GM12875 (cell line): ENCODE data around the gene THSD7A.

Experiments used
- H3K4me3 ChIP-seq: one replicate; pipeline ENCODE4 v1.5.1; 2011; ENCODE audit warnings: low read depth, low read length, control low read depth
- CTCF ChIP-seq: IDR thresholded peaks from 2 replicates; pipeline ENCODE4 v1.5.1; 2011; ENCODE audit warnings: low read depth, mild to moderate bottlenecking, control low read depth, inconsistent platforms, low read length, moderate library complexity, borderline replicate concordance; ENCODE audit not compliant: insufficient read depth

THSD7A gene

DNA sequence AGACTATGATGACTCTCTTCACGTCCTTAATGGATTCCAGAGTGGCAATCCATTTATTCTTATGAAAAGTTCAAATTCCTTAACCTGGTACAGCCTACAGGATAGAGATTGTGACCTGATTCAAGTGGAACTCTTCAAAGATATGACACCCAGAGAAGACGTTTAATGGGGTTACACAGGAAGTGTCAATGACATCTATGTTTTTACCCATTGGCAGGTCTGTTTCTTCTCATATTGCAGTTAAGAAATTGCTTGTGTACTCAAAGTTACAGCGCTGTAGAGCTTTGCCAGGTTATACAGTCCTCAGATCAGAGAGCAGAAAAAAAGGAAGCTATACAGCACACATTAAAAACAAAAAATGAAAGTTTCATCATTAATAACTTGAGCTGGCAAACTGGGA, 367.4 kb downstream of the THSD7A start:
- H3K4me3 ChIP-seq, result no peak overlapping the region
- TF ChIP-seq CTCF, result no peak

DNA sequence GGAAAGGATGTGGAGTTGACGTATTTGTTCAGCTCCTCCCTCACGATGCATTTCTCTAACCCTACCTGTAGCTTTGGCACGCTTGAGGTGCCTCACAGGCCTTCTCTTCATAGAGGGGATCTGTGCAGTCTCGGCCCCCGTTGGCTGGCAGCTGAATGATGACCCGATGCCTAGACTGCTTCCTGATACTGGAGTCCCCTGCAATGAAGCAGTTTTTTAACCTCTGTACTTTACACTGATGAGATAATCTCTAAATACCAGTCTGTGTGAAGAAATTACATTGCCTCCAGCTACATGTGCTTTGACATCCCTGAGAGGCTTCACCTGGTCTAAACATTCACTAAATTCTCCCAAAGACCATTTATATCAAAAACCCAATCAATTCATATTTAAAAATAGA, 370.1 kb downstream of the THSD7A start:
- H3K4me3 ChIP-seq, result no peak overlapping the region
- no peak for TF ChIP-seq CTCF

- no peak overlapping the region for H3K4me3 ChIP-seq
- no peak for TF ChIP-seq CTCF
Observed at GRCh38 chr7:11458736-11459483, 373.1 kb downstream of the THSD7A start.

- no peak overlapping the region for H3K4me3 ChIP-seq
- TF ChIP-seq CTCF, result no peak
Observed at GRCh38 chr7:11457419-11457818, 374.6 kb downstream of the THSD7A start.

DNA sequence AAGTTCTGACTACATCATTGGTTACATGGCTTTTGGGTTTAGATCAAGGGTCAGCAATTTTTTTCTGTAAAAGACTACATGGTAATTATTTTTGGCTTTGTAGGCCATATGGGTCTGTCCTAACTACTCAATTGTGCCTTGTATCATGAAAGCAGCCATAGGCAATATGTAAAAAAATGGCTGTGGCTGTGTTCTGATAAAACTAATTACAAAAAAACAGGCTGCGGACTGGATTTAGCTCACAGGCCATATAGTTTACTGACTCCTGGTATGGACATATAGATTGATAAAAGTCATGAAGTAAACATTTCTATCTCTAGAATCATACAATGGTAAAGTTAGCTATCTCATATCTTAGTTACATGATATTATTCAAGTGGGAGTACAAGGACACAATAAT, 375.4 kb downstream of the THSD7A start:
- H3K4me3 ChIP-seq, result no peak overlapping the region

DNA sequence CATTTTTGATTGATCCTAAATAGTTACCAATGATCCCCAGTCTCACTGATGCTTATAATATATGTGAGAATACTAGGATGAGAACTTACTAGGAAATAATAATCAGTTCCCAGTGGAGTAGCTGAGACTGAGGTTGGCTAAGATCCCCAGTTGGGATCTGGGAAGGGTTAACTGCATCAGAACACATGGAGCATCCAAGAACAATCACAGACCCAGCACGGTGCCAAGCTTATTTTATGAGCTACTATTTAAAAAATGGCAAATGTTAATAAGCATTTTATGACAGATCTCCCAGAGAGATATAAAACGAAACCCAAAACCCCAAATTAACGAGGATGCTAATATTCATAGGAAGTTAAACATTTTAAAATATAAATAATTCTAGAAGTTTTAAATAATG, 379.5 kb downstream of the THSD7A start:
- TF ChIP-seq CTCF, result no peak

More for the DNA sequence above, 375.4 kb downstream of the THSD7A start:
- no peak for TF ChIP-seq CTCF

DNA sequence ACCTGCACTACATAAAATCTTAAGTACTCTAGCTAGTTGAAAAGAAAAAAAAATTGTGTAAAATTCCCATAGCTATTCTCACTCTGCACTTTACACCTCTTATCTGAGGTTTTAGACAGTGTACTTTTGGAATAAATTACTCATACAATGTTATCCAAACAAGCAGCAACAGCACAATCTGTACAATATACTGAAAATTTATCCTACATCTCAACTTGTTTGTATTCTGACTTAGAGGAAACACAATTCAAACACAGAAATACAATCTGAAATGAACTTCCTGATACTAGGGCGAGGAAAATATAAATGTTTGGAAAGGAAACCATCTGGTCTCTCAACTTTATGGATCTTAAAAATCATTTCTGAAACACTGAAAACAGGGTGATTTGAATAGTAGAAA, 381.7 kb downstream of the THSD7A start:
- no peak overlapping the region for H3K4me3 ChIP-seq
- no peak for TF ChIP-seq CTCF

More for the DNA sequence above, 379.5 kb downstream of the THSD7A start:
- no peak overlapping the region for H3K4me3 ChIP-seq
